Measurements from ENCODE around the gene NPTX2. TPM values are rescaled to one million over a fixed set of nuclear protein-coding genes. Genes with fewer than 3 reads are reported as not detected.

The NPTX2 gene
- total and polyA plus RNA-seq, 2 of the 8 experiments (the other 6 are each of a cell fraction or from before 2014, with no cell fraction given), result 18.4 to 19.2 TPM

GRCh38 chr7:98603399-98603788 is 13.7 kb upstream of the NPTX2 start (continued):
- TF ChIP-seq, protein P1, sequence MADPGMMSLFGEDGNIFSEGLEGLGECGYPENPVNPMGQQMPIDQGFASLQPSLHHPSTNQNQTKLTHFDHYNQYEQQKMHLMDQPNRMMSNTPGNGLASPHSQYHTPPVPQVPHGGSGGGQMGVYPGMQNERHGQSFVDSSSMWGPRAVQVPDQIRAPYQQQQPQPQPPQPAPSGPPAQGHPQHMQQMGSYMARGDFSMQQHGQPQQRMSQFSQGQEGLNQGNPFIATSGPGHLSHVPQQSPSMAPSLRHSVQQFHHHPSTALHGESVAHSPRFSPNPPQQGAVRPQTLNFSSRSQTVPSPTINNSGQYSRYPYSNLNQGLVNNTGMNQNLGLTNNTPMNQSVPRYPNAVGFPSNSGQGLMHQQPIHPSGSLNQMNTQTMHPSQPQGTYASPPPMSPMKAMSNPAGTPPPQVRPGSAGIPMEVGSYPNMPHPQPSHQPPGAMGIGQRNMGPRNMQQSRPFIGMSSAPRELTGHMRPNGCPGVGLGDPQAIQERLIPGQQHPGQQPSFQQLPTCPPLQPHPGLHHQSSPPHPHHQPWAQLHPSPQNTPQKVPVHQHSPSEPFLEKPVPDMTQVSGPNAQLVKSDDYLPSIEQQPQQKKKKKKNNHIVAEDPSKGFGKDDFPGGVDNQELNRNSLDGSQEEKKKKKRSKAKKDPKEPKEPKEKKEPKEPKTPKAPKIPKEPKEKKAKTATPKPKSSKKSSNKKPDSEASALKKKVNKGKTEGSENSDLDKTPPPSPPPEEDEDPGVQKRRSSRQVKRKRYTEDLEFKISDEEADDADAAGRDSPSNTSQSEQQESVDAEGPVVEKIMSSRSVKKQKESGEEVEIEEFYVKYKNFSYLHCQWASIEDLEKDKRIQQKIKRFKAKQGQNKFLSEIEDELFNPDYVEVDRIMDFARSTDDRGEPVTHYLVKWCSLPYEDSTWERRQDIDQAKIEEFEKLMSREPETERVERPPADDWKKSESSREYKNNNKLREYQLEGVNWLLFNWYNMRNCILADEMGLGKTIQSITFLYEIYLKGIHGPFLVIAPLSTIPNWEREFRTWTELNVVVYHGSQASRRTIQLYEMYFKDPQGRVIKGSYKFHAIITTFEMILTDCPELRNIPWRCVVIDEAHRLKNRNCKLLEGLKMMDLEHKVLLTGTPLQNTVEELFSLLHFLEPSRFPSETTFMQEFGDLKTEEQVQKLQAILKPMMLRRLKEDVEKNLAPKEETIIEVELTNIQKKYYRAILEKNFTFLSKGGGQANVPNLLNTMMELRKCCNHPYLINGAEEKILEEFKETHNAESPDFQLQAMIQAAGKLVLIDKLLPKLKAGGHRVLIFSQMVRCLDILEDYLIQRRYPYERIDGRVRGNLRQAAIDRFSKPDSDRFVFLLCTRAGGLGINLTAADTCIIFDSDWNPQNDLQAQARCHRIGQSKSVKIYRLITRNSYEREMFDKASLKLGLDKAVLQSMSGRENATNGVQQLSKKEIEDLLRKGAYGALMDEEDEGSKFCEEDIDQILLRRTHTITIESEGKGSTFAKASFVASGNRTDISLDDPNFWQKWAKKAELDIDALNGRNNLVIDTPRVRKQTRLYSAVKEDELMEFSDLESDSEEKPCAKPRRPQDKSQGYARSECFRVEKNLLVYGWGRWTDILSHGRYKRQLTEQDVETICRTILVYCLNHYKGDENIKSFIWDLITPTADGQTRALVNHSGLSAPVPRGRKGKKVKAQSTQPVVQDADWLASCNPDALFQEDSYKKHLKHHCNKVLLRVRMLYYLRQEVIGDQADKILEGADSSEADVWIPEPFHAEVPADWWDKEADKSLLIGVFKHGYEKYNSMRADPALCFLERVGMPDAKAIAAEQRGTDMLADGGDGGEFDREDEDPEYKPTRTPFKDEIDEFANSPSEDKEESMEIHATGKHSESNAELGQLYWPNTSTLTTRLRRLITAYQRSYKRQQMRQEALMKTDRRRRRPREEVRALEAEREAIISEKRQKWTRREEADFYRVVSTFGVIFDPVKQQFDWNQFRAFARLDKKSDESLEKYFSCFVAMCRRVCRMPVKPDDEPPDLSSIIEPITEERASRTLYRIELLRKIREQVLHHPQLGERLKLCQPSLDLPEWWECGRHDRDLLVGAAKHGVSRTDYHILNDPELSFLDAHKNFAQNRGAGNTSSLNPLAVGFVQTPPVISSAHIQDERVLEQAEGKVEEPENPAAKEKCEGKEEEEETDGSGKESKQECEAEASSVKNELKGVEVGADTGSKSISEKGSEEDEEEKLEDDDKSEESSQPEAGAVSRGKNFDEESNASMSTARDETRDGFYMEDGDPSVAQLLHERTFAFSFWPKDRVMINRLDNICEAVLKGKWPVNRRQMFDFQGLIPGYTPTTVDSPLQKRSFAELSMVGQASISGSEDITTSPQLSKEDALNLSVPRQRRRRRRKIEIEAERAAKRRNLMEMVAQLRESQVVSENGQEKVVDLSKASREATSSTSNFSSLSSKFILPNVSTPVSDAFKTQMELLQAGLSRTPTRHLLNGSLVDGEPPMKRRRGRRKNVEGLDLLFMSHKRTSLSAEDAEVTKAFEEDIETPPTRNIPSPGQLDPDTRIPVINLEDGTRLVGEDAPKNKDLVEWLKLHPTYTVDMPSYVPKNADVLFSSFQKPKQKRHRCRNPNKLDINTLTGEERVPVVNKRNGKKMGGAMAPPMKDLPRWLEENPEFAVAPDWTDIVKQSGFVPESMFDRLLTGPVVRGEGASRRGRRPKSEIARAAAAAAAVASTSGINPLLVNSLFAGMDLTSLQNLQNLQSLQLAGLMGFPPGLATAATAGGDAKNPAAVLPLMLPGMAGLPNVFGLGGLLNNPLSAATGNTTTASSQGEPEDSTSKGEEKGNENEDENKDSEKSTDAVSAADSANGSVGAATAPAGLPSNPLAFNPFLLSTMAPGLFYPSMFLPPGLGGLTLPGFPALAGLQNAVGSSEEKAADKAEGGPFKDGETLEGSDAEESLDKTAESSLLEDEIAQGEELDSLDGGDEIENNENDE (IDR thresholded peaks at IDR 0.05; ENCODE audit: insufficient replicate concordance, low read length), result no peak
- TF ChIP-seq GABPA (IDR thresholded peaks at IDR 0.05; ENCODE audit: borderline replicate concordance, insufficient read depth, low read length), result no peak
- TF ChIP-seq KDM1A (IDR thresholded peaks at IDR 0.05; ENCODE audit: borderline replicate concordance, low read length), result no peak
- no peak for TF ChIP-seq SIRT6 (IDR thresholded peaks at IDR 0.05; ENCODE audit: low read length)
- TF ChIP-seq, protein P2, sequence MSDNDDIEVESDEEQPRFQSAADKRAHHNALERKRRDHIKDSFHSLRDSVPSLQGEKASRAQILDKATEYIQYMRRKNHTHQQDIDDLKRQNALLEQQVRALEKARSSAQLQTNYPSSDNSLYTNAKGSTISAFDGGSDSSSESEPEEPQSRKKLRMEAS (IDR thresholded peaks at IDR 0.05), result no peak
- no peak for TF ChIP-seq POU5F1 (IDR thresholded peaks at IDR 0.05; ENCODE audit: low read depth, low read length)
- no peak for TF ChIP-seq EZH2 (IDR thresholded peaks at IDR 0.05; ENCODE audit: low read depth, low read length, severe bottlenecking)
- TF ChIP-seq ZNF274 (IDR thresholded peaks at IDR 0.05; ENCODE audit: borderline replicate concordance, extremely low read depth, low read length), result no peak
- no peak for TF ChIP-seq CREB1 (IDR thresholded peaks at IDR 0.05)
- no peak for TF ChIP-seq PHF8 (conservative IDR thresholded peaks at IDR 0.05; ENCODE audit: low read depth, low read length)
- no peak for TF ChIP-seq ASH2L (IDR thresholded peaks at IDR 0.05; ENCODE audit: low read length)
- TF ChIP-seq TBP (IDR thresholded peaks at IDR 0.05; ENCODE audit: low read depth, low read length), result no peak
